Activated T-helper 2 cell treated with anti-CD3 and anti-CD28 coated beads, Interferon-gamma antibody, Interleukin-2, Interleukin-4, amounts not matched to agents 10 μg/mL and 5 μg/mL and 100 μg/mL, durations not matched to agents 14 hours and 24 hours and 36 hours (primary cell): ENCODE data around the gene CR2. TPM values are rescaled to one million over a fixed set of nuclear protein-coding genes. Genes with fewer than 3 reads are reported as not detected.

Experiments
- DNase-seq: peaks from one replicate; pipeline ENCODE4 v3.0.0; 2021; ENCODE audit warnings: low spot score
- H3K27ac Mint-ChIP-seq: one replicate; pipeline ENCODE4 v1.8.0; 2021; ENCODE audit warnings: mixed read lengths
- H3K27me3 Mint-ChIP-seq: one replicate; pipeline ENCODE4 v1.8.0; 2021; ENCODE audit warnings: low read depth, mixed read lengths
- H3K36me3 Mint-ChIP-seq: one replicate; pipeline ENCODE4 v1.8.0; 2021; ENCODE audit warnings: low read depth, mixed read lengths
- H3K4me1 Mint-ChIP-seq: one replicate; pipeline ENCODE4 v1.8.0; 2021; ENCODE audit warnings: low read depth, mixed read lengths
- H3K4me3 Mint-ChIP-seq: one replicate; pipeline ENCODE4 v1.8.0; 2021; ENCODE audit warnings: low read depth, mild to moderate bottlenecking, moderate library complexity, mixed read lengths
- H3K9me3 Mint-ChIP-seq: one replicate; pipeline ENCODE4 v1.8.0; 2021; ENCODE audit warnings: mixed read lengths
- intact Hi-C: fragments of 100-400 bp; cut with micrococcal nuclease; formaldehyde crosslinking; loops from one replicate; pipeline ENCODE4 v1.15.1; 2023
- total RNA-seq: library from RNA; stranded (reverse); gene quantifications from 2 replicates; pipeline ENCODE4 v1.2.3, GENCODE V29; 2022

The CR2 gene
- total RNA-seq, 1 donor from 2014 or later = not detected

DNA sequence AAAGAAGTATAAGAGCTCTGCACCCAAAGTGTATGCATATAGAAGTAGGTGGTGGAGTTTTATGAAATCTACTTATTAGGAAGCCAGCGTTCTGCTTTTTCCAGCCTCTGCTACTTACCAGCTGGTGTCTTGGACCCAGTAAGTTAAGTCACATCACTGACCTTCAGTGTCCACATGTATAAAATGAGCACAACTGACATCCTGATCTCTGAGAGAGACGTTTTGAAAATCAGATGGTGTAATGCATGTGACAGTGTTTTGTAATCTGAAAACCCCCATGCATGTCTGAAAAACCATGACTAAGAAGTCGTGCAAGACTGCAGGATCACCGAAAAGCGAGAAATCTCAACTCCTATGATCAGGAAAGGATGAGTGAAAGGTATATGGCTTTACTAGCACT is 43.8 kb downstream of the CR2 start:
- no peaks in the 10 kb centered on the region for H3K9me3 Mint-ChIP-seq
- no peak overlapping the region for H3K27ac Mint-ChIP-seq
- H3K27me3 Mint-ChIP-seq = peaks cover 42% of the 10 kb centered on the region
- intact Hi-C loops = loop anchor here (5.0 kb wide), 1 partner anchor 41 kb away; no protein-coding TSS in a partner anchor
- H3K36me3 Mint-ChIP-seq = no peaks in the 10 kb centered on the region
- no peak overlapping the region for H3K4me3 Mint-ChIP-seq
- no peak for DNase-seq
- H3K4me1 Mint-ChIP-seq = peaks cover 21% of the 10 kb centered on the region

DNA sequence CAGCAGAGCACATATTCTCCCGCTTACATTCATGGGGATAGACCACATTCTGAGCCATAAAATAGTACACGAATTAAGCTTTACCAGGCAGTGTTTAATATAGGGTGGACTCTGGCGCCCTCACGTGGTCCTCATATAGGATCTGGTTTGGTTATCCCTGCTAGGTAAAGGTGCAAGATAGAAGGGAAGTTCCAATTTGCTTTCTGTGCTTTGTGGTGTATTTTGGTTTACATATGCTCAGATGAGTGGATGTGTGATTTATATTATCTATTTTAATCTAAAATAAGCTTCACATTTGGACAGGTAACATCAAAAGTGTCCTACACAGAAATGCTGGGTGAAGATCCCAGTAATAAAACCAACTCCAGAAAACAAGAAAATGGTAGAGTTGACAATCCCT is 45.4 kb downstream of the CR2 start:
- no peak overlapping the region for H3K4me3 Mint-ChIP-seq
- H3K36me3 Mint-ChIP-seq = no peaks in the 10 kb centered on the region
- intact Hi-C loops = loop anchor here (1.0 to 5.0 kb wide), 4 partner anchors 42 to 415 kb away; no protein-coding TSS in a partner anchor
- H3K27ac Mint-ChIP-seq = peak overlapping the region; percentile 3
- peaks cover 21% of the 10 kb centered on the region for H3K4me1 Mint-ChIP-seq
- H3K9me3 Mint-ChIP-seq = no peaks in the 10 kb centered on the region
- DNase-seq = peak; percentile 37
- H3K27me3 Mint-ChIP-seq = peaks cover 56% of the 10 kb centered on the region

DNA sequence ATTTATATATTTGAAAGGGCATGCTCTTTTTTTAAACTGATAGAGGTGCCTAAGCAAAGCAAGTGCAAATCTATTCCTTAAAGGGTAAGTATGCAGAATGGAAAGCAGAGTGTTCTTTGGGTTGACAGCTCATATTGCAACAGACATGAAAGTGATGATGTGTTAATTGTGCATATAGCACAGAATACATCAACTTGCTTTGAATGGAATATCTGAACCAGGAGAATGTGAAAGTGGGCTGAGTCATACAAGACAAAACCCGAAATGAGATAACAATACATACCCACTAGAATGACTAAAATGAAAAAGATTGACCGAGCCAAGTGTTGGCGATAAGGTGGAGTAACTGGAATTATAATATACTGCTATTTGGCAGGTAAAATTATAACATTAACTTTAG is 46.2 kb downstream of the CR2 start:
- intact Hi-C loops = loop anchor here (1.0 kb wide), 3 partner anchors 95 to 450 kb away; no protein-coding TSS in a partner anchor
- no peaks in the 10 kb centered on the region for H3K9me3 Mint-ChIP-seq
- DNase-seq = no peak

DNA sequence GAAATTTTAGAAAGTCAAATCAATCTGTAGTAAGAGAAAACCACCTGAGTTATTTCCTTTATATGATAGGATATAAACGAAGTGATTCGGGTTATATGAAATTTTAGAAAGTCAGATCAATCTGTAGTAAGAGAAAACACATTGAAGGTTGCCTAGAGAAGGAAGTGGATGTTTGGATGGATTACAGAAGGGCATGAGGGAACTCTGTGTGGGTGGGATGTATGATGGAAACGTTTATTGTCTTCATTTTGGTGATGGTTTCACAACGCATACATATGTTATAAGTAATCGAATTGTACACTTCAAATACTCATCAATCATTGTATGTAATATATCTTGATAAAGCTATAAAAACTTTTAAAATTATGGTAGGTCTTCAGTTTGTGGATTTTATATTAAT is 46.9 kb downstream of the CR2 start:
- no peak overlapping the region for H3K27ac Mint-ChIP-seq
- H3K4me3 Mint-ChIP-seq = no peak overlapping the region
- no peak for DNase-seq
- H3K36me3 Mint-ChIP-seq = no peaks in the 10 kb centered on the region
- peaks cover 49% of the 10 kb centered on the region for H3K27me3 Mint-ChIP-seq
- peaks cover 13% of the 10 kb centered on the region for H3K4me1 Mint-ChIP-seq
- intact Hi-C loops = no loop called here
- H3K9me3 Mint-ChIP-seq = no peaks in the 10 kb centered on the region

More for the DNA sequence above, 46.2 kb downstream of the CR2 start:
- Mint-ChIP-seq H3K4me1 (peaks cover 21% of the 10 kb centered on the region), H3K27ac (no peak overlapping the region), H3K4me3 (no peak overlapping the region), H3K27me3 (peaks cover 57% of the 10 kb centered on the region), H3K36me3 (no peaks in the 10 kb centered on the region)

DNA sequence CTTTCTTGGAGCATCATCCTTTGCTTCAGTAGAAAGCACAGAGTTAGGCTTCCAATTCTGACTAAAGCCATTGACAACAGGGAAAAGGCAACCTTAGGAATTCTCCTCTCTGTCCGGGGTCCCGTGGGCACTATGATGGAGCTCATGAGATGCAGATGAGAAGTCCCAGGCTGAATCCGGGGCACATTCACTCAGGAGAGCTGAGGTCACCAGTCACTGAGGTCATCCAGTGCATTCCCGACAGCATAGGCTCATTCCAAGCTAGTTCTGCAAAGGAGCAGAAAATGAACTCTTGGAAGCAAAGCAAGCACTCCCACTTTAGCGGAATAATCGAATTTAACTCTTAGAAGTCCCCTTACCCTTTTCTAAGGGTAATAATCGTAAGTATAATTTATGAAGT is 48.6 kb downstream of the CR2 start:
- no peak overlapping the region for H3K4me3 Mint-ChIP-seq
- H3K4me1 Mint-ChIP-seq = peaks cover 13% of the 10 kb centered on the region
- no peak for DNase-seq
- H3K27me3 Mint-ChIP-seq = peaks cover 44% of the 10 kb centered on the region
- no peaks in the 10 kb centered on the region for H3K9me3 Mint-ChIP-seq
- no peaks in the 10 kb centered on the region for H3K36me3 Mint-ChIP-seq
- intact Hi-C loops = no loop called here
- H3K27ac Mint-ChIP-seq = no peak overlapping the region

DNA sequence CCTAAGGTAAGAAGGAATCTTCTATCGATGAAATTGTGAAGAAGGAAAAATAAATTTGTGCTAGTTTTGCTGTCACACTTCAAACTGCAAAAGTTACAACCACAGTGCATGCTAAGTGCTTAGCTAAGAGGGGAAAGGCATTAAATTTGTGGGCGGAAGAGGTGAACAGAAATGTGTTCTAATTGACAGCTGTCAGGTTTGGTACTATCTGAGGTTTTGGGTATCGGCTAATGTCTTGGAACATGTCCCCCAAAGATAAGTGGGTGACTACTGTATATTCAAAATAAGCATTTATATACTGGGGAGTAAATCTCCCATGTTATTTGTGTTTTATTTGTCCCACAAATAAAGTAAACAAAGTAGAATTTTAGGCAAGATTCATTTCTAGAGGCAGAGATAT is 49.8 kb downstream of the CR2 start:
- H3K9me3 Mint-ChIP-seq = no peaks in the 10 kb centered on the region
- no peak for DNase-seq
- no peaks in the 10 kb centered on the region for H3K36me3 Mint-ChIP-seq
- H3K4me3 Mint-ChIP-seq = no peak overlapping the region
- H3K27ac Mint-ChIP-seq = no peak overlapping the region
- H3K4me1 Mint-ChIP-seq = peaks cover 13% of the 10 kb centered on the region
- H3K27me3 Mint-ChIP-seq = peaks cover 40% of the 10 kb centered on the region
- intact Hi-C loops = no loop called here

DNA sequence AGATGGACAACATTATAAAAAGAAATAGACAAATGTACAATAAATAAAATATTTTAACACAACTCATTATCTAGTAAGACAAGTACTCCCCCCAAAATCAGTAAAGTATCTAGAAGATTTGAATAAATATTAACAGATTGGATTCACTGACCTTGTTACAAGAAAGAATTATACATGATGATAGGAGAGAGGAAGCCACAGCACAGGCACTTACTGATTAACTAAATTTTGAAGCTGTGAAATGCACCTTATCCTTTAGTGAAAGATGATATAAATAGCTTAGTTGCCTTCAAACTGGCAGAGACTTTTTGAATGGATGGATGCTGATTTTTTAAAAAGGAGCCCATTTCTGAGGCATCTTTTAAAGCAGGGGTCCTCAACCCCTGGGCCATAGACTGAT is 50.3 kb downstream of the CR2 start:
- Mint-ChIP-seq H3K9me3 (no peaks in the 10 kb centered on the region), H3K27ac (no peak overlapping the region), H3K4me3 (no peak overlapping the region), H3K36me3 (no peaks in the 10 kb centered on the region), H3K27me3 (peaks cover 40% of the 10 kb centered on the region), H3K4me1 (peaks cover 10% of the 10 kb centered on the region)
- DNase-seq = no peak
- intact Hi-C loops = no loop called here

DNA sequence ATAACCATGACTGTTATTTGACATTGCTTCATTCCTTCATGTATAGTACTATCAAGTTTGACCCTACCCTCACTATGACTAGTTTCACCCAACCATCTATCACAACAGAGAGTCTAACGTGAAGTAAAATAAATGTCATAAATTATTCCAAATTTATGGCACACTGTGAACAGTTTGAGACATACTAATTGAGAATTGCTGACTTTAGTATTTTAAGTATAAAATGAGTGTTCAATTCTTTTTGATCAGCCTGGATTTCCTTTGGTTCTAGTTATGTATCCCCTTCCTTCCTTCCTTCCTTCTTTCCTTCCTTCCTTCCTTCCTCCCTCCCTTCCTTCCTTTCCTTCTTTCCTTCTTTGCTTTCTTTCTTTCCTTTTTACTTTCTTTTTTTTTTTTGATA is 56.3 kb downstream of the CR2 start:
- Mint-ChIP-seq H3K27ac (no peak overlapping the region), H3K27me3 (peaks cover 32% of the 10 kb centered on the region)
- intact Hi-C loops = no loop called here

DNA sequence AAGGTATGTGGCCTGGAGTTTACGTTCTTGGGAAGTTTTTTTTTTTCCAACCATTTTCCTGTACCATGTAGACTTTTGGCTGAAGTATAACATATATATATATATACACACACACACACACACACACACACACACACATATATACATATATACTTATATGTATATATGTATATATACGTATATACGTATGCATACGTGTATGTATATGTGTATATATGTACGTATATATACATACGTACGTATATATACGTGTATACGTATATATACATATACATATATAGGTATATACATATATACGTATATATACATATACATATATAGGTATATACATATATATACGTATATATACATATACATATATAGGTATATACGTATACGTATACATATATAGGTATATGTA is 60.8 kb downstream of the CR2 start:
- Mint-ChIP-seq H3K36me3 (no peaks in the 10 kb centered on the region), H3K4me1 (no peaks in the 10 kb centered on the region), H3K9me3 (no peaks in the 10 kb centered on the region), H3K27me3 (peaks cover 32% of the 10 kb centered on the region), H3K4me3 (no peak overlapping the region), H3K27ac (no peak overlapping the region)
- intact Hi-C loops = no loop called here
- DNase-seq = no peak

More for the DNA sequence above, 56.3 kb downstream of the CR2 start:
- DNase-seq = no peak
- Mint-ChIP-seq H3K36me3 (no peaks in the 10 kb centered on the region), H3K4me1 (no peaks in the 10 kb centered on the region), H3K4me3 (no peak overlapping the region), H3K9me3 (no peaks in the 10 kb centered on the region)

DNA sequence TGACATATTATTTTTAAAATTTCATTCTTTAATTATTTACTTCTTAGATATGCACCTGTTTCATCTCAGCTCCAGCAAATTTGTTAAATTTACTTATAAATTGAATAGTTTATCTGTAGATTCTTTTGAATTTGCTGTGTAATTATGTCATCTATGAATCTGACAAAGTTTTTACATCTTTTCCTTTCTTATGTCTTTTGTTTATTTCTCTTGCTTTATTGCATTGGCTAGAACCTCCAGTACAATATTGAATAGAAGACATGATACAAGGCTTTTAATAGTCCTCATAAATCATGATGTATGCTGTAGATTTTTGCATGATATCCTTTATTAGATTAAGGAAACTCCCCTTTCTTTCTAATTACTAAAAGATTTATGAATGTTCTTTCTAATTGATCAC is 62.6 kb downstream of the CR2 start:
- DNase-seq = no peak
- Mint-ChIP-seq H3K27me3 (peaks cover 26% of the 10 kb centered on the region), H3K36me3 (no peaks in the 10 kb centered on the region), H3K4me3 (no peak overlapping the region), H3K9me3 (no peaks in the 10 kb centered on the region), H3K27ac (no peak overlapping the region), H3K4me1 (no peaks in the 10 kb centered on the region)
- intact Hi-C loops = no loop called here

DNA sequence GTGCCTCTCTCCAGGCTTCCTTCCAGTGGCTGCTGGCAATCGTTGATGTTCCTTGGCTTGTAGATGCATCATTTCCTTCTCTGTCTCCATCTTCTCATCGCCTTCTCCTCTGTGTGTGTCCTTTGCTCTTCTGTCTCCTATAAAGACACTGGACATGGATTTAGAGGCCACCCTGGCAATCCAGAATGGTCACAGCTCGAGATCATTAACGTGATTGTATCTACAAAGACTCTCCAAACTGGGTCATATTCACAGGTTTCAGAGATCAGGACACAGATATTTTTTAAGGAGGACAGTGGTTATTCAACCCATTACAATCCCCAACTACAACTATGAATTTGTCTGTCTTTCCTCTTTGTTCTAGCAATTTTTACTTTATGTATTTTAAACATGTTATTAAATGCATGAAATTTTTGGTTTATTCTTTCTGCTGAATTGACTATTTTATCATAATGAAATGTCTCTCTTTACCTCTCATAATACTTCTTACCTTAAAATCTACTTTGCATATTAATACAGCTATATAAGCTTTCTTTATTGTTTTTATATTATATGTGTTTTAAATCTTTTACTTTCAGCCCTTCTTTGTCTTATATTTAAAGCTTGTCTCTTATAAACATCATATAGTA is 64.6 kb downstream of the CR2 start:
- intact Hi-C loops = no loop called here
- H3K4me1 Mint-ChIP-seq = no peaks in the 10 kb centered on the region
- no peaks in the 10 kb centered on the region for H3K9me3 Mint-ChIP-seq
- no peak overlapping the region for H3K27ac Mint-ChIP-seq
- no peaks in the 10 kb centered on the region for H3K36me3 Mint-ChIP-seq
- H3K27me3 Mint-ChIP-seq = peaks cover 20% of the 10 kb centered on the region
- H3K4me3 Mint-ChIP-seq = no peak overlapping the region
- no peak for DNase-seq

DNA sequence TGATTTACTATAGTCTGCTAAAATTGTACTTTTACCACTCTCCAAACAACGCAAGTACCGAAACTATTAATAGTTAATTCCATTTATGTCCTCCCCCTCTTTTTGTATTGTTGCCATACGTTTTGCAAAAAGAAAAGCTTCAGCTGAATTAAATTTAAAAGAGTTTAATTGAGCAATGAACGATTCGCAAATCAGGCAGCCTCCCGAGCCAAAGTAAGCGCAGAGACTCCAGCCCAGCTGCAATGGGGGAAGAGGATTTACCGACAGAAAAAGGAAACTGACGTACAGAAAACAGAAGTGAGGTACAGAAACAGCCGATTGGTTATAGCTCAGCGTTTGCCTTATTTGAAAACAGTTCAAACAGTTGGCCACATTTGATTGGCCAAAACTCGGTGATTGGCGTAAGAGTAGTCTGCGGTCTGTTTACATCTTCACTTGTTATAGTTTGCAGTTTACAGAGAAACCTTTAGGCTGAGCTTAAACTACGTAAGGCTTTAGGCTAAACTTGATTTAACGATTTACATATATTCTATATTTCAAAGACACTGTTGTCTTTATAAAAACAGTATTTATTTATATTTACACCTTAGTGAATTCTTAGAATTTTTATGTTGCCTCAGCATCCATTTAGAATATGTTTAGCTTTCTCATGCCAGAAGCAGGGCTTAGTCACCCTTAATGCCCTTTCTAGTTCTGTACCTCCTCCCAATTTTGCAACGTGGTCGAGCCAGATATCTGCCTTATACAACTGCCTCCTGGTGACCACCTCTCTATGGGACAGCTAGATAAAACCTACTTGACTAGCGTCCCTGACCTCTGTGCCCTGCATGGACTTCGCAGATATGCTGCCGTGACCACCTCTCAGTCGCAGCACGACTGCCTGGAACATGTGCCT is 65.6 kb downstream of the CR2 start:
- no peak overlapping the region for H3K27ac Mint-ChIP-seq
- peaks cover 21% of the 10 kb centered on the region for H3K27me3 Mint-ChIP-seq
- DNase-seq = no peak
- no peak overlapping the region for H3K4me3 Mint-ChIP-seq
- H3K4me1 Mint-ChIP-seq = no peaks in the 10 kb centered on the region
- H3K9me3 Mint-ChIP-seq = no peaks in the 10 kb centered on the region
- H3K36me3 Mint-ChIP-seq = no peaks in the 10 kb centered on the region
- intact Hi-C loops = no loop called here
